Neural cell (in vitro differentiated cells): ENCODE results near the gene CNTNAP2. TPM values are rescaled to one million over a fixed set of nuclear protein-coding genes. Genes with fewer than 3 reads are reported as not detected.

Experiments used
- H2AFZ ChIP-seq: fragments of 200-600, 300-800 bp; sonication (generic), shearing (Covaris generic); 2 replicates; pipeline ENCODE4 v1.6.0; 2014; ENCODE audit warnings: low read depth, mild to moderate bottlenecking, antibody characterized with exemption, low read length, moderate library complexity
- H3F3A ChIP-seq: fragments of 200-600 bp; shearing (Covaris generic); 2 replicates; pipeline ENCODE4 v1.6.1; 2016; ENCODE audit warnings: mild to moderate bottlenecking, moderate library complexity, mixed read lengths, antibody characterized with exemption, low read length; ENCODE audit not compliant: insufficient read depth, poor library complexity, severe bottlenecking
- H3K27ac ChIP-seq: fragments of 200-600, 300-800 bp; sonication (generic), shearing (Covaris generic); 2 replicates; pipeline ENCODE4 v1.5.1; 2014; ENCODE audit warnings: mild to moderate bottlenecking, low read length, moderate library complexity
- H3K27me3 ChIP-seq: fragments of 300-800, 200-600 bp; sonication (generic), shearing (Covaris generic); 2 replicates; pipeline ENCODE4 v1.6.0; 2014; ENCODE audit warnings: mild to moderate bottlenecking, low read depth, low read length, moderate library complexity; ENCODE audit not compliant: insufficient read depth
- H3K36me3 ChIP-seq: fragments of 300-800, 200-600 bp; sonication (generic), shearing (Covaris generic); 2 replicates; pipeline ENCODE4 v1.5.1; 2014; ENCODE audit warnings: mild to moderate bottlenecking, antibody characterized with exemption, low read length, moderate library complexity; ENCODE audit not compliant: insufficient read depth
- H3K4me2 ChIP-seq: fragments of 300-800, 200-600 bp; sonication (generic), shearing (Covaris generic); 2 replicates; pipeline ENCODE4 v1.6.0; 2014; ENCODE audit warnings: mild to moderate bottlenecking, low read length
- H3K4me3 ChIP-seq: fragments of 300-800, 200-600 bp; sonication (generic), shearing (Covaris generic); 2 replicates; pipeline ENCODE4 v1.5.1; 2014; ENCODE audit warnings: mild to moderate bottlenecking, low read length, moderate library complexity
- H3K79me2 ChIP-seq: fragments of 200-600 bp; shearing (Covaris generic); replicated peaks from 2 replicates; pipeline ENCODE4 v1.6.0; 2014; ENCODE audit warnings: mild to moderate bottlenecking, low read length, moderate library complexity; ENCODE audit not compliant: insufficient read depth
- H3K9ac ChIP-seq: fragments of 300-800, 200-600 bp; sonication (generic), shearing (Covaris generic); 2 replicates; pipeline ENCODE4 v1.6.1; 2016; ENCODE audit warnings: mild to moderate bottlenecking, low read length, mixed read lengths
- H3K9me2 ChIP-seq: fragments of 200-600 bp; shearing (Covaris generic); 2 replicates; pipeline ENCODE4 v1.6.1; 2016; ENCODE audit warnings: mild to moderate bottlenecking, low read length, mixed read lengths; ENCODE audit not compliant: insufficient read depth
- H3K9me3 ChIP-seq: fragments of 200-600, 300-800 bp; sonication (generic), shearing (Covaris generic); 2 replicates; pipeline ENCODE4 v1.6.1; 2016; ENCODE audit warnings: mild to moderate bottlenecking, mixed run types, low read length, moderate library complexity, mixed read lengths
- H4K20me1 ChIP-seq: fragments of 200-600 bp; shearing (Covaris generic); 2 replicates; pipeline ENCODE4 v1.6.1; 2016; ENCODE audit warnings: mild to moderate bottlenecking, mixed run types; ENCODE audit not compliant: insufficient read depth
- CTCF ChIP-seq: fragments of 450-650 bp; IDR thresholded peaks from 2 replicates; pipeline ENCODE4 v1.5.1; 2014; ENCODE audit warnings: antibody characterized with exemption, mild to moderate bottlenecking, moderate library complexity; ENCODE audit not compliant: poor library complexity, severe bottlenecking
- EP300 ChIP-seq: fragments of 450-650 bp; conservative IDR thresholded peaks from 2 replicates; pipeline ENCODE4 v1.6.1; 2014; ENCODE audit warnings: antibody characterized with exemption, mild to moderate bottlenecking, moderate library complexity; ENCODE audit not compliant: poor library complexity, severe bottlenecking
- EZH2 ChIP-seq: fragments of 200-600, 300-800 bp; shearing (Covaris generic), sonication (generic); IDR thresholded peaks from 2 replicates; pipeline ENCODE4 v1.6.1; 2014; ENCODE audit warnings: antibody characterized with exemption, low read length, borderline replicate concordance, mild to moderate bottlenecking; ENCODE audit not compliant: insufficient read depth, poor library complexity, severe bottlenecking
- MXI1 ChIP-seq: fragments of 450-650 bp; conservative IDR thresholded peaks from 2 replicates; pipeline ENCODE4 v1.6.1; 2014; ENCODE audit warnings: antibody characterized with exemption, mild to moderate bottlenecking; ENCODE audit not compliant: poor library complexity, severe bottlenecking
- POLR2AphosphoS5 ChIP-seq: IDR thresholded peaks from 2 replicates; pipeline ENCODE4 v1.6.1; 2012
- RAD21 ChIP-seq: fragments of 450-650 bp; conservative IDR thresholded peaks from 2 replicates; pipeline ENCODE4 v1.6.1; 2014; ENCODE audit warnings: antibody characterized with exemption, mild to moderate bottlenecking, moderate library complexity
- REST ChIP-seq: IDR thresholded peaks from 2 replicates; pipeline ENCODE4 v1.6.1; 2012; ENCODE audit warnings: borderline replicate concordance
- SMC3 ChIP-seq: fragments of 450-650 bp; conservative IDR thresholded peaks from 2 replicates; pipeline ENCODE4 v1.6.1; 2014; ENCODE audit warnings: antibody characterized with exemption, mild to moderate bottlenecking, moderate library complexity; ENCODE audit not compliant: poor library complexity
- TAF1 ChIP-seq: IDR thresholded peaks from 2 replicates; pipeline ENCODE4 v1.6.1; 2012; ENCODE audit warnings: low read depth
- polyA plus RNA-seq: library from polyadenylated mRNA; depleted of rRNA; stranded (reverse); fragments of >200 nt; gene quantifications from 2 replicates; pipeline ENCODE4 v1.2.3, GENCODE V29; 2014

The CNTNAP2 gene
- polyA plus RNA-seq, 1 donor from 2014 or later: 276 TPM

GRCh38 chr7:148147438-148147837 is 2030.8 kb downstream of the CNTNAP2 start:
- H3K27me3 ChIP-seq: no peaks in the 10 kb centered on the region
- H3F3A ChIP-seq: peaks cover 5% of the 10 kb centered on the region
- no peaks in the 10 kb centered on the region for H3K36me3 ChIP-seq
- H4K20me1 ChIP-seq: no peaks in the 10 kb centered on the region
- H3K9me2 ChIP-seq: no peaks in the 10 kb centered on the region
- H3K9ac ChIP-seq: no peak overlapping the region
- no peaks in the 10 kb centered on the region for H3K79me2 ChIP-seq
- H3K27ac ChIP-seq: peak overlapping the region; percentile 1
- no peak overlapping the region for H3K4me2 ChIP-seq
- no peak for TF ChIP-seq TAF1
- no peak for TF ChIP-seq SMC3
- no peak for TF ChIP-seq CTCF
- no peak for TF ChIP-seq EP300
- TF ChIP-seq REST: no peak
- TF ChIP-seq EZH2: no peak
- no peak for TF ChIP-seq MXI1
- TF ChIP-seq RAD21: no peak
- TF ChIP-seq POLR2AphosphoS5: no peak
- H2AFZ ChIP-seq: no peak overlapping the region
- no peak overlapping the region for H3K4me3 ChIP-seq
- H3K9me3 ChIP-seq: no peaks in the 10 kb centered on the region

GRCh38 chr7:148148456-148148855 is 2031.9 kb downstream of the CNTNAP2 start:
- Histone ChIP-seq H3F3A (peaks cover 5% of the 10 kb centered on the region), H2AFZ (no peak overlapping the region), H3K4me3 (no peak overlapping the region), H3K79me2 (no peaks in the 10 kb centered on the region), H3K9me3 (no peaks in the 10 kb centered on the region), H3K9me2 (no peaks in the 10 kb centered on the region), H3K9ac (no peak overlapping the region), H3K36me3 (no peaks in the 10 kb centered on the region), H3K4me2 (no peak overlapping the region), H3K27ac (no peak overlapping the region), H3K27me3 (no peaks in the 10 kb centered on the region), H4K20me1 (no peaks in the 10 kb centered on the region)
- TF ChIP-seq EZH2 (no peak), SMC3 (no peak), RAD21 (no peak), REST (no peak), MXI1 (no peak), POLR2AphosphoS5 (no peak), EP300 (no peak), CTCF (no peak), TAF1 (no peak)
